ENCODE data around the gene SNED1. TPM values are rescaled to one million over a fixed set of nuclear protein-coding genes. Genes with fewer than 3 reads are reported as not detected.

Gene SNED1
- total RNA-seq, 1 donor from 2014 or later: 0.11 TPM

DNA sequence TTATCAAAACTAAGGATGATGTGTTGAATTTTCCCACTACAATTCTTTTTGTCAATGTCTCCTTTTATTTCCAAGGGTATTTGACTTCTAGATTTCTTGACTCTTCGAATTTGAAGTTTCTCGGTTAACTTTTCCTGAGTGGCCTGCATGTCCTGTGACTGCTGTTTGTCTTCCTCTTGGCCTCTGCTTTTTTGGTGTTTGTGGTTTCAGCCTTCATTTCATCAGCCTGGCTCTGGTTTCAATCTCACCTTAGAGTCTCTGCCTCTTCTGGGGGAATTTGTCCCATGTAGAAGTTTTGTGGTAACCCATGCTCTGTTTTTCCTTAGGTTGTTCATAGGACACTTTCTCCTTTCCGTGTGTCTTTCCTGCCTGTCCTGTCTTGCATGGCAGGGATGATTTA is 28.3 kb upstream of the SNED1 start:
- Mint-ChIP-seq H3K4me1 (peaks cover 15% of the 10 kb centered on the region), H3K27me3 (ENCODE audit: insufficient read depth, low read depth) (peaks cover 14% of the 10 kb centered on the region), H3K27ac (no peak overlapping the region), H3K4me3 (no peak overlapping the region), H3K36me3 (no peaks in the 10 kb centered on the region), H3K9me3 (no peaks in the 10 kb centered on the region)
- no peaks in the 10 kb centered on the region for H3K4me1 ChIP-seq
- no peak overlapping the region for H3K9ac ChIP-seq
- no peak overlapping the region for H3K4me3 ChIP-seq
- H3K79me2 ChIP-seq (ENCODE audit: low read depth): no peaks in the 10 kb centered on the region
- H3K27ac ChIP-seq: no peak overlapping the region
- H3K4me2 ChIP-seq: no peak overlapping the region
- no peaks in the 10 kb centered on the region for H3K9me3 ChIP-seq (ENCODE audit: low read depth)
- TF ChIP-seq, protein P1, sequence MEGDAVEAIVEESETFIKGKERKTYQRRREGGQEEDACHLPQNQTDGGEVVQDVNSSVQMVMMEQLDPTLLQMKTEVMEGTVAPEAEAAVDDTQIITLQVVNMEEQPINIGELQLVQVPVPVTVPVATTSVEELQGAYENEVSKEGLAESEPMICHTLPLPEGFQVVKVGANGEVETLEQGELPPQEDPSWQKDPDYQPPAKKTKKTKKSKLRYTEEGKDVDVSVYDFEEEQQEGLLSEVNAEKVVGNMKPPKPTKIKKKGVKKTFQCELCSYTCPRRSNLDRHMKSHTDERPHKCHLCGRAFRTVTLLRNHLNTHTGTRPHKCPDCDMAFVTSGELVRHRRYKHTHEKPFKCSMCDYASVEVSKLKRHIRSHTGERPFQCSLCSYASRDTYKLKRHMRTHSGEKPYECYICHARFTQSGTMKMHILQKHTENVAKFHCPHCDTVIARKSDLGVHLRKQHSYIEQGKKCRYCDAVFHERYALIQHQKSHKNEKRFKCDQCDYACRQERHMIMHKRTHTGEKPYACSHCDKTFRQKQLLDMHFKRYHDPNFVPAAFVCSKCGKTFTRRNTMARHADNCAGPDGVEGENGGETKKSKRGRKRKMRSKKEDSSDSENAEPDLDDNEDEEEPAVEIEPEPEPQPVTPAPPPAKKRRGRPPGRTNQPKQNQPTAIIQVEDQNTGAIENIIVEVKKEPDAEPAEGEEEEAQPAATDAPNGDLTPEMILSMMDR (IDR thresholded peaks at IDR 0.05): no peak
- TF ChIP-seq EZH2phosphoT487 (IDR thresholded peaks at IDR 0.05): no peak
- TF ChIP-seq EZH2 (IDR thresholded peaks at IDR 0.05): no peak
- no peaks in the 10 kb centered on the region for H3F3A ChIP-seq (ENCODE audit: low read depth)
- peaks cover 5% of the 10 kb centered on the region for H3K27me3 ChIP-seq
- H4K20me1 ChIP-seq (ENCODE audit: low read depth): no peaks in the 10 kb centered on the region
- H3K36me3 ChIP-seq: no peaks in the 10 kb centered on the region
- H2AFZ ChIP-seq (replicated peaks): no peak overlapping the region
- DNase-seq (ENCODE audit: low spot score): no peak

DNA sequence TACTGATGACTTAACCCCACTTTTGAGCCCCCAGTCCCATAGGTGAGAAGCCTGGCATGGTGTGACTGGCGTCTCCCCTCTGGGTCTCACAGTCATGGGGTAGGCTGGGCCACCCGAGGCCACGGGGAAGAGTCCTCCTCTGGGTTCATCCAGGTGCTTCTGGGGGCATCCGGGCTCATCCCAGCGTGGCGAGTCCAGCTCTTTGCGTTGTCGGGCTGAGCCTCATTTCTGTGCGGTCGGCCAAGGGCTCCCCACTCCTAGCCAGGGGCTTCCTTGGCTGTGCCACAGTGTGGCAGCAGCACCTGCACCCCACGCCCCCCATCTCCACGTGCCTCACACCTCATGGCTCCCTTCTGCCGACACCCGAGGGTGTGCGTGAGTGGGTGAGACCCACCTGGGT is 27.6 kb upstream of the SNED1 start:
- DNase-seq (ENCODE audit: low spot score): no peak
- H3K4me3 Mint-ChIP-seq: no peak overlapping the region
- Histone ChIP-seq H3F3A (ENCODE audit: low read depth) (no peaks in the 10 kb centered on the region), H3K36me3 (no peaks in the 10 kb centered on the region), H3K27ac (no peak overlapping the region), H3K4me3 (no peak overlapping the region), H4K20me1 (ENCODE audit: low read depth) (no peaks in the 10 kb centered on the region), H2AFZ (replicated peaks) (no peak overlapping the region), H3K4me2 (no peak overlapping the region), H3K79me2 (ENCODE audit: low read depth) (no peaks in the 10 kb centered on the region), H3K9me3 (ENCODE audit: low read depth) (no peaks in the 10 kb centered on the region), H3K4me1 (no peaks in the 10 kb centered on the region), H3K27me3 (peaks cover 8% of the 10 kb centered on the region), H3K9ac (no peak overlapping the region)
- peaks cover 18% of the 10 kb centered on the region for H3K27me3 Mint-ChIP-seq (ENCODE audit: insufficient read depth, low read depth)
- H3K9me3 Mint-ChIP-seq: no peaks in the 10 kb centered on the region
- no peaks in the 10 kb centered on the region for H3K36me3 Mint-ChIP-seq
- peak overlapping the region; percentile 61 for H3K27ac Mint-ChIP-seq
- H3K4me1 Mint-ChIP-seq: peaks cover 15% of the 10 kb centered on the region
- TF ChIP-seq EZH2phosphoT487 (IDR thresholded peaks at IDR 0.05) (no peak), EZH2 (IDR thresholded peaks at IDR 0.05) (no peak)
- TF ChIP-seq, protein P1 (IDR thresholded peaks at IDR 0.05): no peak

DNA sequence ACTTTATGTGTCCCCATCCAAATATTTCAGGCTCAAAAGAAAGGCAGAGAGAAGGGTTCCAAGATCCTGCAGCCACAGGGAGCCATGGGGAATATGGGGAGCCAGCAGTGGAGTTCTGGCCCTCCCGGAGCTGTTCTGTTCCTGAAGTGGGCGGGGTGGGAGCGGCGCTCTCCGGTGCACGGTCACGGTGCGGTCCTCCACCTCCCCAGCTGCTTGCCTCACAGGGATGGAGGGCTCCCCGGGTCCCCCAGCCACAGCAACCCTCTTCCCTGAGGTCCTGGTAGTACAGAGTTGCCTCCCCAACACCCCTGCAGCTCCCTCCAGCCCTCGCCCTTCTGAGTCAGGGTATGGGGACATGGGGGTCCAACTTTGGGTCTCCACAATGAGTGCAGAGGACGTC is 26.2 kb upstream of the SNED1 start:
- H3K36me3 ChIP-seq: no peaks in the 10 kb centered on the region
- no peak for DNase-seq (ENCODE audit: low spot score)
- H3F3A ChIP-seq (ENCODE audit: low read depth): no peaks in the 10 kb centered on the region
- H3K27ac ChIP-seq: no peak overlapping the region
- no peak overlapping the region for H3K27ac Mint-ChIP-seq
- no peak overlapping the region for H2AFZ ChIP-seq (replicated peaks)
- H3K4me1 ChIP-seq: no peaks in the 10 kb centered on the region
- no peaks in the 10 kb centered on the region for H3K9me3 ChIP-seq (ENCODE audit: low read depth)
- H3K27me3 ChIP-seq: peaks cover 10% of the 10 kb centered on the region
- H3K79me2 ChIP-seq (ENCODE audit: low read depth): no peaks in the 10 kb centered on the region
- H3K4me1 Mint-ChIP-seq: peaks cover 15% of the 10 kb centered on the region
- H3K9me3 Mint-ChIP-seq: no peaks in the 10 kb centered on the region
- peaks cover 18% of the 10 kb centered on the region for H3K27me3 Mint-ChIP-seq (ENCODE audit: insufficient read depth, low read depth)
- H3K4me2 ChIP-seq: no peak overlapping the region
- H3K4me3 Mint-ChIP-seq: no peak overlapping the region
- TF ChIP-seq, protein P1 (IDR thresholded peaks at IDR 0.05): no peak
- TF ChIP-seq EZH2 (IDR thresholded peaks at IDR 0.05) (no peak), EZH2phosphoT487 (IDR thresholded peaks at IDR 0.05) (no peak)
- no peaks in the 10 kb centered on the region for H3K36me3 Mint-ChIP-seq
- H3K4me3 ChIP-seq: no peak overlapping the region
- no peak overlapping the region for H3K9ac ChIP-seq
- H4K20me1 ChIP-seq (ENCODE audit: low read depth): no peaks in the 10 kb centered on the region
